WTC11 (cell line): ENCODE measurements around the gene LIN9. TPM values are rescaled to one million over a fixed set of nuclear protein-coding genes. Genes with fewer than 3 reads are reported as not detected.

Experiments
- ATAC-seq: fragments of 200-7000 bp; cut with Tn5 transposase; 2 replicates; pipeline ENCODE4 v1.10.0; 2021; ENCODE audit warnings: mild to moderate bottlenecking, moderate library complexity
- CTCF ChIA-PET: fragments of 300-600 bp; sonication (Branson Sonifier 250); formaldehyde crosslinking; loops from one replicate; lab custom pipeline; 2021; ENCODE audit warnings: antibody characterized with exemption; lab: Charles Lee
- POLR2A ChIA-PET: fragments of 350-600 bp; sonication (Branson Sonifier 250); formaldehyde crosslinking; loops from one replicate; lab custom pipeline; 2021; ENCODE audit warnings: antibody characterized with exemption; lab: Charles Lee
- DNase-seq: peaks from one replicate; pipeline ENCODE4 v3.0.0; 2021; ENCODE audit warnings: low spot score
- H3K27ac Mint-ChIP-seq: 2 replicates; pipeline ENCODE4 v1.8.0; 2021; ENCODE audit warnings: mixed read lengths
- H3K27me3 Mint-ChIP-seq: 2 replicates; pipeline ENCODE4 v1.8.0; 2021; ENCODE audit warnings: low read depth, mild to moderate bottlenecking, moderate library complexity, mixed read lengths
- H3K36me3 Mint-ChIP-seq: 2 replicates; pipeline ENCODE4 v1.8.0; 2021; ENCODE audit warnings: mixed read lengths
- H3K4me1 Mint-ChIP-seq: 2 replicates; pipeline ENCODE4 v1.8.0; 2022; ENCODE audit warnings: mixed read lengths
- H3K4me3 Mint-ChIP-seq: 2 replicates; pipeline ENCODE4 v1.8.0; 2021; ENCODE audit warnings: mild to moderate bottlenecking, moderate library complexity, mixed read lengths
- H3K9me3 Mint-ChIP-seq: 2 replicates; pipeline ENCODE4 v1.8.0; 2021; ENCODE audit warnings: mixed read lengths
- CREM ChIP-seq: sonication (generic); formaldehyde crosslinking; IDR thresholded peaks from 2 replicates; pipeline ENCODE4 v1.8.1; 2022; ENCODE audit warnings: mild to moderate bottlenecking, missing genetic modification reagents, moderate library complexity
- ESRRA ChIP-seq: sonication (generic); formaldehyde crosslinking; IDR thresholded peaks from 2 replicates; pipeline ENCODE4 v1.8.1; 2022; ENCODE audit warnings: mild to moderate bottlenecking, missing genetic modification reagents, borderline replicate concordance
- ETV6 ChIP-seq: sonication (generic); formaldehyde crosslinking; IDR thresholded peaks from 2 replicates; pipeline ENCODE4 v1.8.1; 2022; ENCODE audit warnings: mild to moderate bottlenecking, missing genetic modification reagents
- FOXP4 ChIP-seq: sonication (generic); formaldehyde crosslinking; IDR thresholded peaks from 2 replicates; pipeline ENCODE4 v1.8.0; 2022; ENCODE audit warnings: mild to moderate bottlenecking, missing genetic modification reagents
- GRHL2 ChIP-seq: fragments of 250-450 bp; sonication (Bioruptor Pico); IDR thresholded peaks from 2 replicates; pipeline ENCODE4 v1.8.0; 2022; ENCODE audit warnings: mild to moderate bottlenecking, moderate library complexity; ENCODE audit not compliant: insufficient replicate concordance, severe bottlenecking
- GTF2I ChIP-seq: fragments of 250-450 bp; sonication (Bioruptor Pico); conservative IDR thresholded peaks from 2 replicates; pipeline ENCODE4 v1.4.0; 2021; ENCODE audit warnings: mild to moderate bottlenecking
- MAX ChIP-seq: sonication (generic); formaldehyde crosslinking; IDR thresholded peaks from 2 replicates; pipeline ENCODE4 v1.8.0; 2022; ENCODE audit warnings: mild to moderate bottlenecking, missing genetic modification reagents
- NR1H2 ChIP-seq: sonication (generic); formaldehyde crosslinking; IDR thresholded peaks from 2 replicates; pipeline ENCODE4 v1.9.0; 2021; ENCODE audit warnings: mild to moderate bottlenecking, moderate library complexity, missing genetic modification reagents
- OVOL2 ChIP-seq: fragments of 250-450 bp; sonication (Bioruptor Pico); IDR thresholded peaks from 2 replicates; pipeline ENCODE4 v1.9.0; 2021; ENCODE audit warnings: mild to moderate bottlenecking, borderline replicate concordance
- PREB ChIP-seq: sonication (generic); formaldehyde crosslinking; IDR thresholded peaks from 2 replicates; pipeline ENCODE4 v1.8.1; 2022; ENCODE audit warnings: mild to moderate bottlenecking, missing genetic modification reagents, moderate library complexity, borderline replicate concordance
- PRRX2 ChIP-seq: fragments of 250-450 bp; sonication (Bioruptor Pico); IDR thresholded peaks from 2 replicates; pipeline ENCODE4 v1.8.0; 2021; ENCODE audit warnings: mild to moderate bottlenecking
- RELA ChIP-seq: sonication (generic); formaldehyde crosslinking; IDR thresholded peaks from 2 replicates; pipeline ENCODE4 v1.8.1; 2022; ENCODE audit warnings: missing genetic modification reagents, mild to moderate bottlenecking, borderline replicate concordance
- TP53 ChIP-seq: sonication (generic); formaldehyde crosslinking; IDR thresholded peaks from 2 replicates; pipeline ENCODE4 v1.8.1; 2023; ENCODE audit warnings: mild to moderate bottlenecking, missing genetic modification reagents
- ZBTB21 ChIP-seq: sonication (generic); formaldehyde crosslinking; IDR thresholded peaks from 2 replicates; pipeline ENCODE4 v1.8.1; 2023; ENCODE audit warnings: mild to moderate bottlenecking, missing genetic modification reagents, borderline replicate concordance
- ZNF121 ChIP-seq: sonication (generic); formaldehyde crosslinking; IDR thresholded peaks from 2 replicates; pipeline ENCODE4 v1.8.0; 2023; ENCODE audit warnings: missing genetic modification reagents
- ZNF138 ChIP-seq: sonication (generic); formaldehyde crosslinking; conservative IDR thresholded peaks from 2 replicates; pipeline ENCODE4 v1.8.1; 2022; ENCODE audit warnings: mild to moderate bottlenecking, moderate library complexity, missing genetic modification reagents
- ZNF281 ChIP-seq: sonication (generic); formaldehyde crosslinking; IDR thresholded peaks from 2 replicates; pipeline ENCODE4 v1.8.0; 2023; ENCODE audit warnings: mild to moderate bottlenecking, missing genetic modification reagents
- ZNF671 ChIP-seq: fragments of 250-450 bp; sonication (Bioruptor Pico); IDR thresholded peaks from 2 replicates; pipeline ENCODE4 v1.8.0; 2021; ENCODE audit warnings: mild to moderate bottlenecking
- total RNA-seq: library from RNA; stranded (reverse); gene quantifications from 3 replicates; pipeline ENCODE4 v1.2.3, GENCODE V29; 2021
- TF ChIP-seq, protein P1 (sequence below): sonication (generic); formaldehyde crosslinking; IDR thresholded peaks from 2 replicates; pipeline ENCODE4 v1.8.1; 2022; ENCODE audit warnings: low read depth, mild to moderate bottlenecking, moderate library complexity, missing genetic modification reagents, borderline replicate concordance
- TF ChIP-seq, protein P2 (sequence below): sonication (generic); formaldehyde crosslinking; IDR thresholded peaks from 2 replicates; pipeline ENCODE4 v1.8.1; 2023; ENCODE audit warnings: mild to moderate bottlenecking, missing genetic modification reagents, moderate library complexity
- TF ChIP-seq, protein P3 (sequence below): sonication (generic); formaldehyde crosslinking; IDR thresholded peaks from 2 replicates; pipeline ENCODE4 v1.8.0; 2022; ENCODE audit warnings: mild to moderate bottlenecking, missing genetic modification reagents

Gene LIN9
- total RNA-seq, 1 experiment from 2014 or later: 15.7 TPM

- ChIA-PET CTCF (interaction anchor here (2.6 to 4.0 kb wide), 3 partner anchors 10 to 85 kb away, joined by 8 to 17 read pairs (median 16); no protein-coding TSS in a partner anchor), POLR2A (no interaction called here)
- H3K4me1 Mint-ChIP-seq: peaks cover 49% of the 10 kb centered on the region
- H3K4me3 Mint-ChIP-seq: no peak overlapping the region; the same call in 1 of the 2 replicates
- no peaks in the 10 kb centered on the region; the same call in 1 of the 2 replicates for H3K9me3 Mint-ChIP-seq
- ATAC-seq: peak; percentile 22
- peaks cover 4% of the 10 kb centered on the region for H3K27me3 Mint-ChIP-seq
- TF ChIP-seq FOXP4: peak; percentile 51; the same call in 1 of the 2 replicates
- peak; percentile 49 for TF ChIP-seq MAX (CRISPR knock-in tag)
- TF ChIP-seq, protein P1, sequence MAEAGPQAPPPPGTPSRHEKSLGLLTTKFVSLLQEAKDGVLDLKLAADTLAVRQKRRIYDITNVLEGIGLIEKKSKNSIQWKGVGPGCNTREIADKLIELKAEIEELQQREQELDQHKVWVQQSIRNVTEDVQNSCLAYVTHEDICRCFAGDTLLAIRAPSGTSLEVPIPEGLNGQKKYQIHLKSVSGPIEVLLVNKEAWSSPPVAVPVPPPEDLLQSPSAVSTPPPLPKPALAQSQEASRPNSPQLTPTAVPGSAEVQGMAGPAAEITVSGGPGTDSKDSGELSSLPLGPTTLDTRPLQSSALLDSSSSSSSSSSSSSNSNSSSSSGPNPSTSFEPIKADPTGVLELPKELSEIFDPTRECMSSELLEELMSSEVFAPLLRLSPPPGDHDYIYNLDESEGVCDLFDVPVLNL (CRISPR knock-in tag): no peak
- no peak for TF ChIP-seq TP53 (CRISPR knock-in tag)
- no peak for TF ChIP-seq NR1H2
- 0 out of 2 replicates have a peak, but pooled peaks have one; percentile 45 for TF ChIP-seq ZNF281
- TF ChIP-seq GTF2I (CRISPR knock-in tag): peak; percentile 89
- TF ChIP-seq, protein P2, sequence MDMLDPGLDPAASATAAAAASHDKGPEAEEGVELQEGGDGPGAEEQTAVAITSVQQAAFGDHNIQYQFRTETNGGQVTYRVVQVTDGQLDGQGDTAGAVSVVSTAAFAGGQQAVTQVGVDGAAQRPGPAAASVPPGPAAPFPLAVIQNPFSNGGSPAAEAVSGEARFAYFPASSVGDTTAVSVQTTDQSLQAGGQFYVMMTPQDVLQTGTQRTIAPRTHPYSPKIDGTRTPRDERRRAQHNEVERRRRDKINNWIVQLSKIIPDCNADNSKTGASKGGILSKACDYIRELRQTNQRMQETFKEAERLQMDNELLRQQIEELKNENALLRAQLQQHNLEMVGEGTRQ: peak; percentile 82
- TF ChIP-seq PREB: no peak
- peak; percentile 79 for TF ChIP-seq ETV6
- TF ChIP-seq, protein P3, sequence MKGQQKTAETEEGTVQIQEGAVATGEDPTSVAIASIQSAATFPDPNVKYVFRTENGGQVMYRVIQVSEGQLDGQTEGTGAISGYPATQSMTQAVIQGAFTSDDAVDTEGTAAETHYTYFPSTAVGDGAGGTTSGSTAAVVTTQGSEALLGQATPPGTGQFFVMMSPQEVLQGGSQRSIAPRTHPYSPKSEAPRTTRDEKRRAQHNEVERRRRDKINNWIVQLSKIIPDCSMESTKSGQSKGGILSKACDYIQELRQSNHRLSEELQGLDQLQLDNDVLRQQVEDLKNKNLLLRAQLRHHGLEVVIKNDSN (CRISPR knock-in tag): peak; percentile 75
- no peak for TF ChIP-seq ZNF121 (CRISPR knock-in tag)
- H3K27ac Mint-ChIP-seq: no peak overlapping the region
- no peaks in the 10 kb centered on the region for H3K36me3 Mint-ChIP-seq
- peak; percentile 57 for DNase-seq
Observed at GRCh38 chr1:226210571-226211176, 98.3 kb downstream of the LIN9 start.

DNA sequence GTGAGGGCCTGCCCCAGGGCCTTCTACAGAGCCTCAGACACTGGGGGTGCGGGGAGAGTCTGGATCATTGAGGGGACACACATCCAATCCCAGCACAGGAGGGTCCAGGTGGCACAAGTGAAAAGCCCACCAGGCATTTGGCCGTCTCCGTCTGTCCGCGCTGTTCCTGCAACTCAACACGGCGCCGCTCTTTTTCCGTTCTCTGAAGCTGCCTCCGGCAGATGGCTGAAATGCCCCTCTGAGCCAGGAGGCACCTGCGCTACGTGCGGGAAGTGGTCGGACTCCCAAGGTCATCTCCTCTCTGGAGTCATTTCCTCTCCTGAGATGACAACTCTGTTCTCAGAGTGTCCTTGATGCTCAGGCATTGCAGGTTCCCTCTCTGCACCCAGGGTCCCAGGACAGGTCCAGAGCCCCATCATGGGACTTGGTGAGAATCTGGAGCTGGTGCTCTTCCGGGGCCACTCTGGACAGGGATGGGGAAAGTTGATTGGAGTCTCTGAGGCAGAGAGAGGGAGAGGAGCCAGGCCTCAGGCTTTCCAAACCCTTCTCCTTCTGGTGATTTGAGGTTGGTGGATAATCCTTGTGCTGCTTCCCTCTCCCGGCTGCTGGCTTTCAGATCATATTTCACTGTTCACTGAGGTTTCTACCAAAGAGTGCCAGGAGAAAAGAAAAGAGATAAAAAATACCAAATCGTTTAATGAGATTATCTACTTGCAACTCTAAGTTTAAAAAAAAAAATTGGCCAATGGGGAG lies 99.5 kb downstream of the LIN9 start:
- Mint-ChIP-seq H3K36me3 (no peaks in the 10 kb centered on the region), H3K27me3 (peaks cover 4% of the 10 kb centered on the region), H3K4me3 (no peak overlapping the region), H3K27ac (peak overlapping the region; percentile 64), H3K9me3 (no peaks in the 10 kb centered on the region; the same call in 1 of the 2 replicates), H3K4me1 (peaks cover 40% of the 10 kb centered on the region)
- CTCF ChIA-PET: interaction anchor here (2.6 to 4.0 kb wide), 3 partner anchors 9 to 84 kb away, joined by 8 to 17 read pairs (median 16); no protein-coding TSS in a partner anchor
- DNase-seq (no peak), ATAC-seq (no peak; the same call in 1 of the 2 replicates)
- POLR2A ChIA-PET: no interaction called here
- TF ChIP-seq ZNF671 (CRISPR knock-in tag): no peak
- TF ChIP-seq OVOL2 (CRISPR knock-in tag): no peak
- TF ChIP-seq ZBTB21 (CRISPR knock-in tag): no peak
- no peak for TF ChIP-seq RELA (CRISPR knock-in tag)
- TF ChIP-seq ZNF138: no peak
- TF ChIP-seq PRRX2: no peak
- no peak for TF ChIP-seq CREM (CRISPR knock-in tag)
- no peak for TF ChIP-seq GRHL2 (CRISPR knock-in tag)
- TF ChIP-seq ZNF281: no peak
- TF ChIP-seq ESRRA (CRISPR knock-in tag): no peak
